HepG2 (cell line): ENCODE measurements around the gene DDX20. TPM values are rescaled to one million over a fixed set of nuclear protein-coding genes. Genes with fewer than 3 reads are reported as not detected.

Experiments
- CHCHD3 ChIP-seq: sonication (generic); formaldehyde crosslinking; IDR thresholded peaks from 2 replicates; pipeline ENCODE4 v1.8.0; 2022; ENCODE audit warnings: mild to moderate bottlenecking, missing genetic modification reagents, moderate library complexity
- FOSL2 ChIP-seq: sonication (generic); formaldehyde crosslinking; IDR thresholded peaks from 2 replicates; pipeline ENCODE4 v1.4.0; 2020; ENCODE audit warnings: missing genetic modification reagents
- GPN1 ChIP-seq: sonication (generic); formaldehyde crosslinking; IDR thresholded peaks from 2 replicates; pipeline ENCODE4 v1.5.1; 2020; ENCODE audit warnings: missing genetic modification reagents, borderline replicate concordance
- MYC ChIP-seq: sonication (generic); formaldehyde crosslinking; IDR thresholded peaks from 2 replicates; pipeline ENCODE4 v1.9.0; 2021; ENCODE audit warnings: missing genetic modification reagents, borderline replicate concordance
- SOX5 ChIP-seq: IDR thresholded peaks from 2 replicates; pipeline ENCODE4 v1.6.1; 2016; ENCODE audit warnings: borderline replicate concordance
- SRSF4 ChIP-seq: fragments of 200-400 bp; formaldehyde crosslinking; IDR thresholded peaks from one replicate; pipeline ENCODE4 v1.6.1; 2018; ENCODE audit warnings: mild to moderate bottlenecking, low read depth, low read length, moderate library complexity; ENCODE audit not compliant: poor library complexity, severe bottlenecking
- TFDP1 ChIP-seq: IDR thresholded peaks from 2 replicates; pipeline ENCODE4 v1.6.1; 2016; ENCODE audit warnings: missing compliant biosample characterization, missing genetic modification reagents, borderline replicate concordance
- YY1 ChIP-seq: IDR thresholded peaks from 2 replicates; pipeline ENCODE4 v1.6.1; 2011; ENCODE audit warnings: low read length, low read depth, moderate library complexity, mild to moderate bottlenecking; ENCODE audit not compliant: insufficient read depth, insufficient replicate concordance
- ZFP36L1 ChIP-seq: sonication (generic); formaldehyde crosslinking; IDR thresholded peaks from 2 replicates; pipeline ENCODE4 v1.8.0; 2022; ENCODE audit warnings: mild to moderate bottlenecking, missing genetic modification reagents, moderate library complexity
- ZMAT3 ChIP-seq: sonication (generic); formaldehyde crosslinking; conservative IDR thresholded peaks from 2 replicates; pipeline ENCODE4 v1.7.0; 2021; ENCODE audit warnings: missing genetic modification reagents
- ZNF12 ChIP-seq: sonication (generic); formaldehyde crosslinking; IDR thresholded peaks from 2 replicates; pipeline ENCODE4 v1.5.0; 2020; ENCODE audit warnings: missing genetic modification reagents
- ZNF230 ChIP-seq: sonication (generic); formaldehyde crosslinking; IDR thresholded peaks from 2 replicates; pipeline ENCODE4 v1.4.0; 2020; ENCODE audit warnings: mild to moderate bottlenecking, missing genetic modification reagents
- ZNF546 ChIP-seq: sonication (generic); formaldehyde crosslinking; conservative IDR thresholded peaks from 2 replicates; pipeline ENCODE4 v1.8.1; 2023; ENCODE audit warnings: mild to moderate bottlenecking, missing genetic modification reagents
- ZNF574 ChIP-seq: sonication (generic); formaldehyde crosslinking; IDR thresholded peaks from 2 replicates; pipeline ENCODE4 v1.4.0; 2020; ENCODE audit warnings: missing genetic modification reagents
- ZNF746 ChIP-seq: sonication (generic); formaldehyde crosslinking; IDR thresholded peaks from 2 replicates; pipeline ENCODE4 v1.8.0; 2022; ENCODE audit warnings: mild to moderate bottlenecking, missing genetic modification reagents
- polyA plus RNA-seq, 8 experiments: library from polyadenylated mRNA; depleted of rRNA in 3 of 8; stranded (reverse) in 7 of 8; unstranded in 1 of 8; fragments of >200 nt; fragmentation: Illumina TruSeq in 4 of 8; extraction: Trizol in 4 of 8; gene quantifications; 2 replicates each; pipeline versions ENCODE4 v1.2.1 to v1.2.3, GENCODE V29; 2011 to 2016; ENCODE audit warnings: low read depth in 4 of 8, missing spikeins in 1 of 8, mixed read lengths in 1 of 8; ENCODE audit not compliant: insufficient read depth in 1 of 8
- total RNA-seq, 5 experiments: library from RNA; depleted of rRNA; stranded (reverse); fragments of >200 nt; fragmentation: Illumina TruSeq; extraction: Trizol; gene quantifications; 2 replicates each; pipeline ENCODE4 v1.2.3, GENCODE V29; 2016; ENCODE audit warnings: low read depth in 1 of 5
- TF ChIP-seq, protein P1 (sequence below): sonication (generic); formaldehyde crosslinking; IDR thresholded peaks from 2 replicates; pipeline ENCODE4 v1.4.0; 2020; ENCODE audit warnings: missing genetic modification reagents
- TF ChIP-seq, protein P2 (sequence below): sonication (generic); formaldehyde crosslinking; IDR thresholded peaks from 2 replicates; pipeline ENCODE4 v1.9.0; 2021; ENCODE audit warnings: missing genetic modification reagents, borderline replicate concordance

Gene DDX20
- total and polyA plus RNA-seq, 2 of the 13 experiments (the other 11 are each of a cell fraction or from before 2014, with no cell fraction given), result 4.0 to 14.3 TPM

DNA sequence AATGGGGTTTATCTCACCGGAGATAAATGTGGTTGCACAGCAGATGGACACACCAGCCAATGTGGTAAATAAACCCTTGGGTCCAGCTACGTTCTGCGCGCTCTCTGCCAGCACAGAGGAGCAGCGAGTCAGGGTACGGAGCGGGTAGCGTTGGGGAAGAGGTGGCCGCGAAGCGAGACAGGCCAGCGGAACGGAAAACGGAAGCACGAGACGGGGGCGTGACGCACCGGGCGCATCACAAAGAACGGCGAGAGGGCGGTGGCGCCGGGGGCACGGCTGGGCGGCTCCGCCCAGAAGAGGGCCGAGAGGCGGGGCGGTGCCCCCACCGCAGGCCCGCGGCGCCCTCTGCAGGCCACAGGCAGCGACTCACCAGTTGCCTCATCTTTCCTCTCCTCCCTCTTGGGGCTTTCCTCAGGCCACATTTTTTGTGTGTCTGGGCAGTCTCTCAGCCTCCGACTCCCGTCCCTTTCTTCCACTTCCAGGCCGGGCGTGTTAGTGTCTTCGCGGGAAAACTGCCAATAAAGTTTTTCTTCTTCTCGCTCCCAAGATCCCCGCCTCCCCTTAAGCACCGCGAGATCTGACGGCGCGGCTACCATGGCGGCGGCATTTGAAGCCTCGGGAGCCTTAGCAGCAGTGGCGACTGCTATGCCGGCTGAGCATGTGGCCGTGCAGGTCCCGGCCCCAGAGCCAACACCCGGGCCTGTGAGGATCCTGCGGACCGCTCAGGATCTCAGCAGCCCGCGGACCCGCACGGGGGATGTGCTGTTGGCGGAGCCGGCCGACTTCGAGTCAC lies at the start of gene DDX20 (continued):
- TF ChIP-seq ZMAT3 (CRISPR knock-in tag) (0 out of 2 replicates have a peak, but pooled peaks have one; percentile 59), CHCHD3 (CRISPR knock-in tag) (no peak), ZNF12 (CRISPR knock-in tag) (peak; percentile 39; the same call in 1 of the 2 replicates), MYC (CRISPR knock-in tag) (peak; percentile 67), YY1 (peak; percentile 92), SOX5 (peak; percentile 70; the same call in 1 of the 2 replicates), TFDP1 (peak; percentile 92), ZNF574 (peak; percentile 67; the same call in 1 of the 2 replicates), ZFP36L1 (CRISPR knock-in tag) (no peak; the same call in 1 of the 2 replicates), ZNF746 (CRISPR knock-in tag) (peak; percentile 74; the same call in 1 of the 2 replicates), GPN1 (CRISPR knock-in tag) (no peak), SRSF4 (no peak), FOSL2 (CRISPR knock-in tag) (no peak; the same call in 1 of the 2 replicates), ZNF230 (CRISPR knock-in tag) (peak; percentile 60; the same call in 1 of the 2 replicates), ZNF546 (CRISPR knock-in tag) (peak; percentile 63; the same call in 1 of the 2 replicates)
- TF ChIP-seq, protein P1, sequence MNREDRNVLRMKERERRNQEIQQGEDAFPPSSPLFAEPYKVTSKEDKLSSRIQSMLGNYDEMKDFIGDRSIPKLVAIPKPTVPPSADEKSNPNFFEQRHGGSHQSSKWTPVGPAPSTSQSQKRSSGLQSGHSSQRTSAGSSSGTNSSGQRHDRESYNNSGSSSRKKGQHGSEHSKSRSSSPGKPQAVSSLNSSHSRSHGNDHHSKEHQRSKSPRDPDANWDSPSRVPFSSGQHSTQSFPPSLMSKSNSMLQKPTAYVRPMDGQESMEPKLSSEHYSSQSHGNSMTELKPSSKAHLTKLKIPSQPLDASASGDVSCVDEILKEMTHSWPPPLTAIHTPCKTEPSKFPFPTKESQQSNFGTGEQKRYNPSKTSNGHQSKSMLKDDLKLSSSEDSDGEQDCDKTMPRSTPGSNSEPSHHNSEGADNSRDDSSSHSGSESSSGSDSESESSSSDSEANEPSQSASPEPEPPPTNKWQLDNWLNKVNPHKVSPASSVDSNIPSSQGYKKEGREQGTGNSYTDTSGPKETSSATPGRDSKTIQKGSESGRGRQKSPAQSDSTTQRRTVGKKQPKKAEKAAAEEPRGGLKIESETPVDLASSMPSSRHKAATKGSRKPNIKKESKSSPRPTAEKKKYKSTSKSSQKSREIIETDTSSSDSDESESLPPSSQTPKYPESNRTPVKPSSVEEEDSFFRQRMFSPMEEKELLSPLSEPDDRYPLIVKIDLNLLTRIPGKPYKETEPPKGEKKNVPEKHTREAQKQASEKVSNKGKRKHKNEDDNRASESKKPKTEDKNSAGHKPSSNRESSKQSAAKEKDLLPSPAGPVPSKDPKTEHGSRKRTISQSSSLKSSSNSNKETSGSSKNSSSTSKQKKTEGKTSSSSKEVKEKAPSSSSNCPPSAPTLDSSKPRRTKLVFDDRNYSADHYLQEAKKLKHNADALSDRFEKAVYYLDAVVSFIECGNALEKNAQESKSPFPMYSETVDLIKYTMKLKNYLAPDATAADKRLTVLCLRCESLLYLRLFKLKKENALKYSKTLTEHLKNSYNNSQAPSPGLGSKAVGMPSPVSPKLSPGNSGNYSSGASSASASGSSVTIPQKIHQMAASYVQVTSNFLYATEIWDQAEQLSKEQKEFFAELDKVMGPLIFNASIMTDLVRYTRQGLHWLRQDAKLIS (CRISPR knock-in tag), result no peak
- TF ChIP-seq, protein P2, sequence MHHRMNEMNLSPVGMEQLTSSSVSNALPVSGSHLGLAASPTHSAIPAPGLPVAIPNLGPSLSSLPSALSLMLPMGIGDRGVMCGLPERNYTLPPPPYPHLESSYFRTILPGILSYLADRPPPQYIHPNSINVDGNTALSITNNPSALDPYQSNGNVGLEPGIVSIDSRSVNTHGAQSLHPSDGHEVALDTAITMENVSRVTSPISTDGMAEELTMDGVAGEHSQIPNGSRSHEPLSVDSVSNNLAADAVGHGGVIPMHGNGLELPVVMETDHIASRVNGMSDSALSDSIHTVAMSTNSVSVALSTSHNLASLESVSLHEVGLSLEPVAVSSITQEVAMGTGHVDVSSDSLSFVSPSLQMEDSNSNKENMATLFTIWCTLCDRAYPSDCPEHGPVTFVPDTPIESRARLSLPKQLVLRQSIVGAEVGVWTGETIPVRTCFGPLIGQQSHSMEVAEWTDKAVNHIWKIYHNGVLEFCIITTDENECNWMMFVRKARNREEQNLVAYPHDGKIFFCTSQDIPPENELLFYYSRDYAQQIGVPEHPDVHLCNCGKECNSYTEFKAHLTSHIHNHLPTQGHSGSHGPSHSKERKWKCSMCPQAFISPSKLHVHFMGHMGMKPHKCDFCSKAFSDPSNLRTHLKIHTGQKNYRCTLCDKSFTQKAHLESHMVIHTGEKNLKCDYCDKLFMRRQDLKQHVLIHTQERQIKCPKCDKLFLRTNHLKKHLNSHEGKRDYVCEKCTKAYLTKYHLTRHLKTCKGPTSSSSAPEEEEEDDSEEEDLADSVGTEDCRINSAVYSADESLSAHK (CRISPR knock-in tag), result 0 out of 2 replicates have a peak, but pooled peaks have one; percentile 60
